ENCODE measurements around the gene EVI5L. TPM values are rescaled to one million over a fixed set of nuclear protein-coding genes. Genes with fewer than 3 reads are reported as not detected.

EVI5L gene
- 13.1 and 16.2 TPM in 2 replicates for total RNA-seq (ENCODE audit: low replicate concordance)

DNA sequence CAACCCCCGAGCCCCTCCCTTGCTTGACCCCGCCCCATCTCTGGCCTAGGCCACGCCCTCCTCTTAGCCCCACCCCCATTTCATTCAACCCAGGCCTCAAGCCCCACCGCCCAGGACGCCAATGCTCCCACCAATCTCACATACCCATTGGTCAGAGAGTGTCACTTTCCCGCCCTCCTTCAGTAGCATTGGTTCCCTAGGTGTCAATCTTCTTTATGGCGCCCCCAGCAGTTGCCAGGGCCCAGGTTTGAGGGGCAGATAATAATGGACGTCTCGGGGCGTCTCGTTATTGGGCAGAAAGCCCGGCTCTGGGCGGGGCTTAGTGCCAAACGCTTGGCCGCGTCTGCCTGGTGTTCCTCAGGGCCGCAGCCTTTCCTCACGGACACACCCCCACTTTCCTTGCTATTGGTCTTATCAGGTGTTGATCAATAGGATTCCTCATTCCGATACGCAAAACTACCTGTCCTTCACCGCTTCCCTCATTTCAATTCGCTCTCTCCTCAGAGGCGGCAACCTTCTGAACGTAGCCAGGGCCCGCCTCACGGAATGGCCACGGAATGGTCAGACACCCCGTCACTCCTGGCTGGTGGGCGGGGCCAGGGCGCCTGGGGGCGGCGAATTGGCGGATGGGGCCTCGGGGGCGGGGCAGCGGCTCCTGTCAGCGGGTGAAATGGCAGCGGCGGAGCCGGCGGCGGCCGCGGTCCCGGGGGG is at the start of gene EVI5L:
Gene EVI5L (plus strand): TSS at position 658 of the 711 bp plus-strand sequence. CDS start 16,325 bp downstream, outside the sequence.

DNA sequence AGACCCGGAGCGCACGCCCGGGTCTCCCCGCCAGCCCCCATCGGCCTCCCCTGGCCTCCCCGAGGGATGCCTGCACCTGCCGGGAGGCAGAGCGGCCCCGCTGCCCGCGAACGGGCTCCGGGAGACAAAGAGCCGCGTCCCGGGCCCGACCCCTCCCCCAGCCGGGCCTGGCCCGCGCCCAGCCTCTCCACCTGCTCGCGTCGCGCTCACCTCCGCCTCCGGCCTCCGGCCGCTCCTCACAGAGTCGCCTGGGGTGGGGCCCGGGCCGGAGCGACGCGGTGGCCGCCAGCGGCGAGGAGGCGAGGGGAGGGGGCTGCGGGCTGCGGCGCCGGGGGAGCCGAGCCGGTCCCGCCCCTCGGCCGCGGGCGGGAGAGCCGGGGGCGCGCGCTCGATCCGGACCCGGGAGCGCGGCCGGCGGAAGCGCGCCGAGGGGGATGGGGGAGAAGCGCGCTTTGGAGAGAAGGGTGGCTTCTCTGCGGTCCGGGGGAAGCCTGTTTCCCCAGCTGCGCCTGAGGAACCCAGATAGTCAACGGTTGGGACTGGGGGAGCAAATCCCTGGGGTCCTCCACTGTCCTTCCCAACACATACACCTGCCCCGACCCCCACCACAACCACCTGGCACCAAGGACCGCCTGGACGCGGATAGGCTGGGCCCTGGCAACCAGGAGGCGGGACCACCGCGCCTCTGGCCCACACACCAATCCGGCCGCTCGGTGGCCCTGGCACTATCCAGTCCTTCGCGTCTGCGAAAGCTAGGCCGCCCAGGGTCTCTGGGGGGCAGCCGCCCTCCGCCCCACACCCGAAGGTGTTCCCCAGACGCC is 44.3 kb downstream of the EVI5L start, which contains the start of gene PRR36:
Gene PRR36 (minus strand): TSS at position 315 of the 821 bp plus-strand sequence. CDS start 701 bp downstream, outside the sequence.

DNA sequence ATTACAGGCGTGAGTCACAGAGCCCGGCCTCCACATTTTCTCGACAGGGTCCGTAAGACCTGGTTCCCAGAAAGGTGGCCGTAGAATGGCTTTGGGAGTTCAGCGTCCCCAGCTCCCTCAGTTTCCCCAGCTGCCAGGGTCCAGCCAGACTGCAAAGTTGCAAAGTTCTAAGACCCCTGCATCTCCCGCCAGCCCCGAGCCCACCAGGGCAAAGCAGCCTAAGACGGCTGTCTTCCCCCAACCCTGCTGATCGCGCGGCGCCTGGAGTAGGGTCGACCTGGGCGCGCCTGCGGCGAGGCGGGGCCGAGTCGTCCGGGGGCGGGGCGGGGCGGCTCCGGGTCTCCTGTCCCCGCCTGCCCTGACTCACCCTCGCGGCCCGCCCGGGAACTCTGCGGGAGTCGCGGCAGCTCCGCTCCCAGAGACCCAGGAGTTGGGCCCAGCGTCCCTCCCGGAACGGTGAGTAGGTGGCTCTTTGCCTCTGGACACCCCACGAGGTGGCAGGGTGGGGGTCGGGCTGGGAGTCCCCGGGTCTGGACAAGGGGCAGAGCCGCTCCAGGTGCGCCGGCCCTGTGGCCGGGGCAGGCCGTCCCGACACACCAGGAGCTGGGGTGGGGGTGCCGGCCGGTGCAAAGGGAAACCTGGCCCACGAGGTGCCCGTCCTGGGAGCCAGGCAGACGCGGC is 58.3 kb downstream of the EVI5L start, which contains the start of gene LRRC8E:
Gene LRRC8E (plus strand): TSS at position 366 of the 681 bp plus-strand sequence. CDS start 7,094 bp downstream, outside the sequence.

DNA sequence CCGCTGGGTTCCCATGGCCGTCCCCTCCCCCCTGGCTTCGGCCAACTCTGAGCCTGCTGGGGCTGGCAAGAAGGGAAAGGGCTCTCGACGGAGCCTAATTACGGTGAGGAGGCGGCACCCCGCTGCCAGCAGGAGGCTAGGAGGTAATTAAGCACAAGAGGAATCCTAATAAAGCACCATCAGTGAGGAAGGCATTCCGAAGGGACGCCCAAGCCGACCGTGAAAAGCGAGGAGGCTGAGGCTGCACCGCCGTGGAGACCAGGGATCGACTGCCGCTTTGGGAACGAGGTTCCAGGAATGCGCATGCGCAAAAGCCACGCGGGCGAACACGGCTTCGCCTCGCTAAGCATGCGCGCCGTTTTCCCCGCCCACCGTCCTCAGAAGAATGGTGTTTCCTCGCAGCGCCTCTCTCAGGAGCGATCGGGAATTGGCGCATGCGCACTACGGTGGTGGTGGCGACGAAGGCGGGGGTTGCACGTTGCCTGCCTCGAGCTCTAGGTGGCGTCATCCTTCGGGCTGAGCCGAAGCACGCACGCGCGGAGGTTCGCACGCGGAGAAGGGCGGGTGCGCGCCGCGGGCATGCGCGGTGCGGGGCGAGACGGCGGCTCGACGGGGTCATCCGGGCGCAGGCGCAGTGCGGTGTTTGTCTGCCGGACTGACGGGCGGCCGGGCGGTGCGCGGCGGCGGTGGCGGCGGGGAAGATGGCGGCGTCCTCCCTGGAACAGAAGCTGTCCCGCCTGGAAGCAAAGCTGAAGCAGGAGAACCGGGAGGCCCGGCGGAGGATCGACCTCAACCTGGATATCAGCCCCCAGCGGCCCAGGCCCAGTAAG is 73.4 kb downstream of the EVI5L start, which contains the start of gene MAP2K7:
Gene MAP2K7 (plus strand): TSS at position 634 of the 830 bp plus-strand sequence. CDS start 68 bp downstream, at position 702.

Other genes with a start within 250 kb of the EVI5L start
- gene CAMSAP3, start 234.4 kb upstream of the EVI5L start, total RNA-seq (ENCODE audit: low replicate concordance) = under 0.01 TPM in 1 of 2 replicates, not detected in the other
- gene XAB2, start 200.7 kb upstream of the EVI5L start, total RNA-seq (ENCODE audit: low replicate concordance) = 23.5 and 24.5 TPM in 2 replicates
- gene PET100, start 200.4 kb upstream of the EVI5L start, total RNA-seq (ENCODE audit: low replicate concordance) = 35.3 and 48.3 TPM in 2 replicates
- not detected in 2 replicates for gene PCP2, start 196.5 kb upstream of the EVI5L start, total RNA-seq (ENCODE audit: low replicate concordance)
- gene STXBP2, start 193.1 kb upstream of the EVI5L start, total RNA-seq (ENCODE audit: low replicate concordance) = 17.8 and 37.1 TPM in 2 replicates
- gene RETN, start 161.2 kb upstream of the EVI5L start, total RNA-seq (ENCODE audit: low replicate concordance) = not detected in 2 replicates
- gene MCEMP1, start 153.1 kb upstream of the EVI5L start, total RNA-seq (ENCODE audit: low replicate concordance) = not detected in 2 replicates
- 164 and 360 TPM in 2 replicates for gene TRAPPC5, start 149.4 kb upstream of the EVI5L start, total RNA-seq (ENCODE audit: low replicate concordance)
- not detected in 2 replicates for gene FCER2, start 128.1 kb upstream of the EVI5L start, total RNA-seq (ENCODE audit: low replicate concordance)
- not detected in 2 replicates for gene CLEC4G, start 98.1 kb upstream of the EVI5L start, total RNA-seq (ENCODE audit: low replicate concordance)
- not detected in 2 replicates for gene CD209, start 82.7 kb upstream of the EVI5L start, total RNA-seq (ENCODE audit: low replicate concordance)
- gene CLEC4M, start 67.0 kb upstream of the EVI5L start, total RNA-seq (ENCODE audit: low replicate concordance) = not detected in 2 replicates
- gene PRR36, start 44.2 kb downstream of the EVI5L start, total RNA-seq (ENCODE audit: low replicate concordance) = not detected in 2 replicates
- 4.3 and 5.6 TPM in 2 replicates for gene LRRC8E, start 58.3 kb downstream of the EVI5L start, total RNA-seq (ENCODE audit: low replicate concordance)
- 8.1 and 9.4 TPM in 2 replicates for gene MAP2K7, start 73.7 kb downstream of the EVI5L start, total RNA-seq (ENCODE audit: low replicate concordance)
- 1.3 TPM in 1 of 2 replicates, not detected in the other for gene TGFBR3L, start 84.6 kb downstream of the EVI5L start, total RNA-seq (ENCODE audit: low replicate concordance)
- 7.3 and 13.7 TPM in 2 replicates for gene SNAPC2, start 90.1 kb downstream of the EVI5L start, total RNA-seq (ENCODE audit: low replicate concordance)
- gene CTXN1, start 95.9 kb downstream of the EVI5L start, total RNA-seq (ENCODE audit: low replicate concordance) = 0.12 and 2.8 TPM in 2 replicates
- 56.6 and 66.4 TPM in 2 replicates for gene TIMM44, start 113.4 kb downstream of the EVI5L start, total RNA-seq (ENCODE audit: low replicate concordance)
- gene ELAVL1, start 175.4 kb downstream of the EVI5L start, total RNA-seq (ENCODE audit: low replicate concordance) = 17.4 and 37.5 TPM in 2 replicates
- gene CCL25, start 222.5 kb downstream of the EVI5L start, total RNA-seq (ENCODE audit: low replicate concordance) = not detected in 2 replicates

Data from smooth muscle cell of the coronary artery (primary cell).